ENCODE measurements around the gene AUH.

AUH gene

GRCh38 chr9:91346644-91347043, 15.1 kb downstream of the AUH start:
- intact Hi-C loops (cut with DNase I), result no loop called here
- no peak for DNase-seq

DNA sequence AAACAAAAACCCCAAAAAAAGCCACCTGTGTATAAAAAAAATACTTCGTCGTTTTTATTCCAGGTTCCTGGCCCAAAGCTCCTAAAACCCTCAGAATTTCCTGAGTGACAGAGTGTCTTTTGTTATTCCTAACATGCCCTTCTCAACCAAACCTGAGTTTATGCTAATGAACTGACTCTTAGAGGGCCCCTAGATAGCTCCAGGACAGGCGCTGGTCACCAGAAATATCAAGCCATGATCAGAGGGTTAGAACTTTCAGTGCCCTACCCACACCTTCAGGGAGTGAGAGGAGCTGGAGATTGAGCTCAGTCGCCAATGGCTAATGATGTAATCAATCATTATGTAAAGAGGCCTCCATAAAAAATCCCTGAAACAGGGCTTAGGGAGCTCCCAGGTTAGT, 15.7 kb downstream of the AUH start:
- intact Hi-C loops (cut with DNase I), result no loop called here
- no peak for DNase-seq

DNA sequence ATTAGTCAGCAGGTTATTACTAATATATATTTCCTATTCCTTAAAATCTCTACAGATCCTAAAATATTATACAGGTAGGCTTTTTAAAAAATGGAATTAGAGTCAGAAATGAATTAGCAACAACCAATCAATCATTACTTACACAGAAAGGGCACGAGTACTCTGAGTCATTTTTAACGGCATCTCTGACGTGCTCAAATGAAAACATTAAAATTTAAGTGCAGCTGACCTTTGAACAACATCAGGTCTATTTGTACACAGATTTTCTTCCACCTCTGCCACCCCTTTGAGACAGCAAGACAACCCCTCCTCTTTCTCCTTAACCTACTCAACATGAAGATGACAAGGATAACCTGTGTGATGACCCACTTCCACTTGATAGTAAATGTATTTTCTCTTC, 19.1 kb downstream of the AUH start:
- intact Hi-C loops (cut with DNase I), result no loop called here

GRCh38 chr9:91341749-91342148, 20.0 kb downstream of the AUH start:
- intact Hi-C loops (cut with DNase I), result no loop called here
- DNase-seq, result no peak

More for the DNA sequence above, 19.1 kb downstream of the AUH start:
- DNase-seq, result no peak

GRCh38 chr9:91341258-91341746, 20.4 kb downstream of the AUH start:
- DNase-seq, result no peak
- intact Hi-C loops (cut with DNase I), result no loop called here

DNA sequence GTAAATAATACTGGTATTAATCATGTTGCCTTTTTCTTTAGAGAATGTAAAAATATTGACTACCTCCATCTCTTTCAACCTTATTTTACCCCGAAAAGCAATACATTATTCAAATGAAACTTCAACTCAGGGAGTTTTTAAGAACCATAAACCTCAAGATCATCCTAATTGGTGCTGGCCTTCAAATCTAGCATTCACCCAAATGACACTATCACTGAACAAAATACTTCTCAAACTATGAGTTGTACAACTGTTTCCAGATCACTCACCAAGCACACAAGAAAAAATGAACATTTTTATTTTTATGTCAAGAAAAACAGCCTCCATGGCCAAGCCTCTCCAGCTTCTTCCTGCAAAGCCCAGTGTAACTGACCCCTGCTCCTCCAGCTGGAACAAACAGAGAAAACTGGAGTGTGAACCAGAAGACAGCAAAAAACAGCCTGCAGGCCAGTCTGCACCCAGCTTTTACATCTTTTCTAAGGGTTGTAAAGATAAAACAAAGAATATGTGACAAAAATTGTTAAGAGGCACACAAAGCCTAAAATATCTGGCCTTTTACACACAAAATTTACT, 21.2 kb downstream of the AUH start:
- intact Hi-C loops (cut with DNase I), result no loop called here
- DNase-seq, result no peak

DNA sequence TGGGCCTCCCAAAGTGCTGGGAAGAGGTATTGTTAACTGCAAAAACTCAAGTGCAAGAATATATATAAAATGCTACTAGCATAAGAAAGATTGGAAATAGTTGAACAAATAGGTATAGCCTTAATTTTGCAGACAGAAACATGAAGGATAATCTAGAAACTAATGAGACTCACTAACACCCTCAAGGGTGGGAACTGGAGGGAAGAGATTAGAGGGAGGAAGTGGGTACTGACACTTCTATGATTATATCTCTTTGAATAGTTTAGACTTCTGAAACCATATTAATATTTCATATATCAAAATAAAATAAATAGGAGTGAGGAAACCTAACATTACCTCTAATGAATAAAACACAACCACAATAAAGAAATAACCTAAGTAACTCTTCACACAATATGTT, 23.0 kb downstream of the AUH start:
- intact Hi-C loops (cut with DNase I), result no loop called here
- no peak for DNase-seq

GRCh38 chr9:91336786-91337185, 24.9 kb downstream of the AUH start:
- no peak for DNase-seq
- intact Hi-C loops (cut with DNase I), result no loop called here

DNA sequence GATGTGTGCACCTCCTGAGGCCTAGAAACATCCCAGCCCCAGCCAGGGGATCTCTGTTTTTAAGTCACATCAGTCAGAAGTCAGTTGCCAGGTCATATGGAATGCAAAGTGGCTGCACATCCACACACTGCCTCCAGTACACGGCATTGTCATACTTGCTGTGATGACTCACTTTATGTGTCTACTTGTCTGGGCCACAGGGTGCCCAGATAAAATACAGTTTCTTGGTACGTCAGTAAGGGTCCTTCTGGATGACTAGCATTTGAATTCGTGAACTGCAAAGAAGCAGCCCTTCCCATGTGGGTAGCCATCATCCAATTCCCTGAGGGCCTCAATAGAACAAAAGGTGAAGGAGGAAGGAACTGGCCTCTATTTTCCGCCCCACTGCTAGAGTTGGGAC, 27.7 kb downstream of the AUH start:
- no peak for DNase-seq
- intact Hi-C loops (cut with DNase I), result no loop called here

DNA sequence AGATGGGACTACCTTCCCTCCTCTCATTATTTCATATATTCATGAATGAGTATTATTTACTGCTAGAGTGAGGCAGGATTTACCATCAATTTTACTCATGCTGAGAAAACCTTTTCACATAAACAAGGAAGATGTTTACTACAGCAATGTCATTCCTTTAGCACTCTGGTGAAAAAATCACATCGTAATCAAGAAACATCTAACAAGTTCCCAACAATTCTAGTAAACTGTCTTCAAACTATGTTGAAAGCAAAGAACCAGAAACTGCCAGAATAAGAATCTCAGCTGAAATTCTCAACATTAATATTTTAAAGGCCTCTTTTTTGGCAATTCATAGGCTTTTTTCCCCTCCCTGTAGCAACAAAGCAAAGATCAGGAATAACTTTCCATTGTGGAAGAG, 28.2 kb downstream of the AUH start:
- no peak for DNase-seq
- intact Hi-C loops (cut with DNase I), result no loop called here

DNA sequence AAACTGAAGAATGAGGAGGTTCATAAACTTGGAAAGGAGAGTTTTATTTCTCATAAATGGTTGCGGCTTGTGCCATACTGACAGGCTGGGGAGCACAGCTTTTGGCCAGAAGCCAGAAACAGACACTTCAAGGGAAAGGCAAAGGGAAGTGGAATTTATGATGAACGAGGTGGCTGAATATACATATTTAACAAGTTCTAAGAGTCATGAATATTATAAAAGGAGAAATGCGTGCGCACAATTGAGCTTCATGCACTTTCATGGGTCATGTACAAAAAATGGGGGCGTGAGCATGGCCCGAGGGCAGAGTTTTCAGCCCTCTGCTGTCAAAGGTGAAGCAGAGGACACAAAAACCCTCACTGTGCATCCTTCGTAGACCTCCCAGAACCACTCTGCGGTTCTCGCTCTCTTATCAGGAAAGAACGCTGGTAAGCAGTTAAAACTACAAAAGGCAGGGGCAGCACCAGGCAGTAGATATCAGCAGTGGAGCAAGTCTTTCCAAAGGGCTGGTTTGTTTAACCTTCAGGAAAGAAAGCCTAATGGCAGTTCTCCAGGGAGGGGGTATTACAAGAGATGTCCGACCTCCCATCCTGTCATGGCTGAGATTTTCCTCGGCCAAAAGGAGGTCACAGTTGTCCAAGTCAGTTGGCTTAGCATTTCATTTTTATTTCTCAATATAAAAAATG, 29.0 kb downstream of the AUH start:
- intact Hi-C loops (cut with DNase I), result no loop called here
- DNase-seq, result peak in 1 of 42 donors; percentile 15

- no peak for DNase-seq
- intact Hi-C loops (cut with DNase I), result no loop called here
These were observed 29.9 kb downstream of the AUH start for GRCh38 chr9:91331849-91332248.

DNA sequence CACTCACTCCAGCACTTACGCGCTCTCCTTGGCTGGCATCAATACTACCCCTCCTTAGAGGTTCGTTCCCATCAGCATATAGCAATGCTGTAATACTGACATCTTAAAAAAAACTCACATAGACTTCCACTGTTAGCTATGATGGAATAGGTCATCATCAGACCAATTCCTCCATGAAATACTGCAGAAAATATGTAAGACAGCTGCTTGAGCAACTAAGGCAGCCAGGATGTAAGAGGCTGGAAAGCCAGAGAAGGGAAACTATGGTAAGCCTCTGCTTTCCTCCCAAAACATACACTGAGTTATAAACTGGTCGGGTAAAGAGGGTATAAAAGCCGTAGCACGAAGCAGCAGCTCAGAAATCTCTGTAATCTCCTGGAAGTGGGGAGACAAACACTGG, 33.5 kb downstream of the AUH start:
- DNase-seq, result no peak
- intact Hi-C loops (cut with DNase I), result no loop called here

DNA sequence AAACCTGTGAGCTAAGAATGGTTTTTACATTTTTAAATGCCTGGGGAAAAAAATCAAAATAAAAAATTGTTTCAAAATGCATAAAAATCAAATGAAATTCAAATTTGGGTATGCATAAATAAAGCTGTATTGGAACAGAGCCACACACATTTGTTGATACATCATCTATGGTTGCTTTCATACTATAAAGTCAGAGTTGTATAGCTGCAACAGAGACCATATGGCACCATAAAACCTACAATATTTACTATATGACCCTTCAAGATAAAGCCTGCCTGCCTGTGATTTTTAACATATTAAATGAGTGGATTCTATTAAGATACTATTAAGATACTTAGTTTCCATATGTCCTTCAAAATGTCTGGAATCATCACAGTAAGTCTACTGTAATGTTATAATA, 40.0 kb downstream of the AUH start:
- intact Hi-C loops (cut with DNase I), result no loop called here
- no peak for DNase-seq

- DNase-seq, result no peak
- intact Hi-C loops (cut with DNase I), result no loop called here
These were observed 41.4 kb downstream of the AUH start for GRCh38 chr9:91320299-91320698.

DNA sequence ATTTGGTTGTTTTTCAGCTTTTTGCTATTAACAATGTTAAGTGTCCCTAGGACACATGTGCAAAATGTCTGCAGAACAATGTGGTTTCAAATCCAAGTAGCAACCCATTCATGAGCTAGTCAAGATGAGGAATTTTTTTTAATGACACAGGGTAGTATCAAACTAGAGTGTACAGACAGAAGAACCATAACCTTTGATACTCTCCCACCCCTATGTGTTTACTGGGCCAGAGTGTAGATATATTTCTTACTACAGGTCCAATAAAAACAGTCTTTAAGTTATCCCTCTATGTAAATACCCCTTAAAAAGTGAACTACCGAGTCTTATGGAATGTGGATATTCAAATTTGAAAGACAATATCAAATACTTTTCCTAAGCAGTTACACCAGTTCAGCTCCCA, 45.6 kb downstream of the AUH start:
- no peak for DNase-seq

DNA sequence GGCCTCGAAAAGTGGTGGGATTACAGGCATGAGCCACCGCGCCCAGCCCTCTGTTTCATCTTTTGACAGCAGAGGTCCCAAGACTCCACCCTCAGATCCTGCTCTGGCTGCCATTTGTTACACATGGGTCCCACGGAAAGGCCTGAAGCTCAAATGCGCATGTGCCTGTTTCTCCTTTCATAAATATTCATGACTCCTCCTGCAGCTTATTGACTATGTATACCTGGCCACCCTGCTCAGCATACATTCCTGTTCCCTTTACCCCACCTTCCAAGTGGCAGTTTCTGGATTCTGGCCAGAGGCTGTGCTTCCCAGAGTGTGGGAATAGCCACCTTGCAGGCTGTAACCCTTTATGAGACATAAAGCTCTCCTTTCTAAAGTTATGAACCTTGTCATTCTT, 46.5 kb downstream of the AUH start:
- intact Hi-C loops (cut with DNase I), result no loop called here

More for the DNA sequence above, 45.6 kb downstream of the AUH start:
- intact Hi-C loops (cut with DNase I), result no loop called here

GRCh38 chr9:91312717-91313325, 48.9 kb downstream of the AUH start:
- DNase-seq, result no peak
- intact Hi-C loops (cut with DNase I), result no loop called here

More for the DNA sequence above, 46.5 kb downstream of the AUH start:
- no peak for DNase-seq

- intact Hi-C loops (cut with DNase I), result no loop called here
- DNase-seq, result no peak
These were observed 51.7 kb downstream of the AUH start for GRCh38 chr9:91310037-91310436.

DNA sequence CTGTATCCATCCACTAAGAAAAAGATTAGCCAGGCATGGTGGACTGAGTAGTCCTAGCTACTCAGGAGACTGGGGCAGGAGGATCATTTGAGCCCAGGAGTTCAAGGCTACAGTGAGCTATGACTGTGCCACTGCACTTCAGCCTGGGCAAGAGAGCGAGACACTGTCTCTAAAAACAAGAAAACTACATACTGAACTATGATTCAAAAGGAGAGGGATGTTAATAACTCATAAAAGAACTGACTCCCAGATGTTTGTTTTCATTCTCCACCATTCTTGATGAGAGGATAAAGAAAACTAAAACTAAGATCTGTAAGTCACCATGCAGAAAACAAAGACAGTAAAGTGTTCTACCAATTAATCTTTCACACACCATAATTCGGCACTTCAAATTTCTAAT, 53.5 kb downstream of the AUH start:
- intact Hi-C loops (cut with DNase I), result no loop called here
- no peak for DNase-seq

- intact Hi-C loops (cut with DNase I), result no loop called here
- no peak for DNase-seq
These were observed 54.4 kb downstream of the AUH start for GRCh38 chr9:91307279-91307678.

All from head of caudate nucleus (tissue), 42 donors.